NCI-H82 (cell line): ENCODE data around the gene OR4C6.
A peak's percentile ranks its signal among the peaks of the same experiment; 100 is the strongest.

ENCODE experiments used
- DNase-seq: peaks from one replicate; lab custom pipeline; 2025; lab: John Stamatoyannopoulos, UW

OR4C6 gene

GRCh38 chr11:55661901-55662300, at the start of gene OR4C6:
OR4C6 (plus strand) TSS chr11:55662201; CDS start chr11:55665167, 2,966 bp downstream.
- DNase-seq, result no peak

DNA sequence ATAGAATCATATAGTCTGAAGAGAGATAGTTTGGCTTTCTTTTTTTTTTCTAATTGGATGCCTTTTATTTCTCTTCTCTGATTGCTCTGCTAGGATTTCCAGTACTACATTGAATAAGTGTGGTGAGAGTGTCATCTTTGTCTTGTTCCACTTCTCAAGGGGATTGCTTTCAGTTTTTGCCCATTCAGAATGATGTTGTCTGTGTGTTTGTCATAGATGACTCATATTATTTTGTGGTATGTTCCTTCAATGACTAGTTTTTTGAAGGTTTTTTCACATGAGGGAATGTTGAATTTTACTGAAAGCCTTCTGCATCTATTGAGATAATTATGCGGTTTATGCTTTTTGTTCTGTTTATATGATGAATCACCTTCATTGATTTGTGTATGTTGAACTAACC, 37.5 kb upstream of the OR4C6 start:
- no peak for DNase-seq

DNA sequence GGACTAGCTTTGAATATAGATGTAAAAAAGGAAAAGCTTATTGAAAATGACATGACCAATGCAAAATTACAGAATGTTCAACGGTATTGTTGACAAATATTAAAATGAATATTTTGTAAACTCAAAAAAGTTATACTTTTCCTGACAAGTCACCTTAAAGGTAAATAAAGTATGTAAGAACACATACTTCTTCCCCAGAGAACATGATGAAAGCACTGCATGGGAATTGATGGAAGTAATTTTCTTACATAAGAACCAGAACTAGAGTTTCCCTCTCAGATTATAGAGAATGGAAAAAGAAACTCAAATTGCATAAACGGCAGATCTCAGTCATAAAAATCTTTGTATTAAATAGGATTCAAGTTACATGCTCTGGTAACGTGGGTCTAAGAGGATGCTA, 27.2 kb upstream of the OR4C6 start, which contains the start of gene OR4P4:
OR4P4 (plus strand) TSS at position 301 of the 400 bp plus-strand sequence.
- no peak for DNase-seq

DNA sequence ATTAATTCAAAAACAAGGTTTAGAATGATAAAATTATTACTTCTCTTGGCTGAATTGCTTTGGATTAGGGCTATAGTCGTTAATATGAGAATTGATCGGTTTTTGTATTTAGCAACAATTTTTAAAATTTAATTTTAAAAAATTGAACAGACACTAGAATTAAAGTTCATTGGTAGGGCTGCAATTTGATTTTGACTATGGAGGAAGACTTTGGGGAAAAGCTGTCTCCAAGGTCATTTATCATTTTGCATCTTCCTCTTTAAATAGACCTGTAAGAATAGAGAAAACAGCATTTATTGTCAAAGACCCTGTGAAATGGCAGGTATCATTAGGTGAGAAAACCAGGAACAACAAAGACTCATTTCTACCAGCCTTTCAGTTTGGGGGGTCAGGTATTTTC, 14.0 kb upstream of the OR4C6 start, which contains the start of gene OR4S2:
OR4S2 (plus strand) TSS at position 301 of the 400 bp plus-strand sequence. CDS start 2,577 bp downstream, outside the sequence.
- DNase-seq, result no peak

DNA sequence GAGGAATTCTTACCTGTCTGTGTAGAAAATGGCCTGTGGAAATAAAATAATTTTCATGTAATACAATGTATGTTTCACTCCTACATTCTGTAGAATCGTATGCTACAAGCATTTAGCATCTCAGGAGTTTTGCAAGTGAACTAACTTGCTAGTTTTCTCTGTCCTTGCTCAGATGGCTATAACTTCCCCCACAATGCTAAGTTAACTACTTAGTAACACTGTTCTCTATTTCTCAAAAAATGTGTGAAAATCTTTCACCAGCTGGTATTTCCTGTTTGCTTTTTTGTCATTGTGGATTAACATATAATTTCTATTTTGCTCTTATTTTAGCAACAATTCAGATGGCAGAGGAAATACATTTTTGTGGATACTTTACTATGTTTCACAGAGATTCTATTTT, 9.4 kb upstream of the OR4C6 start:
- no peak for DNase-seq

DNA sequence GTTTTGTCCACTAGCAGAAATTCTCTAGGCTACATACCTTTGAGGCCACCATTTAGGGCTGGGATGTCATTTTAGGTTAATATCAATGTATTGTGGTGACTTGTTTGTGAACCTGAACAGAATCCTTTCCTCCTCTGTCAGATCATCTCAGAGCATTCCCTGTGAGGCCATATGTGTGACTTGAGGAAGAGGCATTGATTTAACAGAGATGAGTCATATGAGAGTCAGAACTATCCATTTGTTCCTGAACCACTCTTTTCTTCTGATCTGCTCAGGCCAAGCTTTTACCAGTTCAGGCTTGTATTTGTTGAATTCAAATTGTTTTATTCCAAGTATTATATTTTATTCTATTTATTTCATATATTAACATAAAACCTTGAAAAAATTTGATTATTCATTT, 6.9 kb upstream of the OR4C6 start:
- no peak for DNase-seq

DNA sequence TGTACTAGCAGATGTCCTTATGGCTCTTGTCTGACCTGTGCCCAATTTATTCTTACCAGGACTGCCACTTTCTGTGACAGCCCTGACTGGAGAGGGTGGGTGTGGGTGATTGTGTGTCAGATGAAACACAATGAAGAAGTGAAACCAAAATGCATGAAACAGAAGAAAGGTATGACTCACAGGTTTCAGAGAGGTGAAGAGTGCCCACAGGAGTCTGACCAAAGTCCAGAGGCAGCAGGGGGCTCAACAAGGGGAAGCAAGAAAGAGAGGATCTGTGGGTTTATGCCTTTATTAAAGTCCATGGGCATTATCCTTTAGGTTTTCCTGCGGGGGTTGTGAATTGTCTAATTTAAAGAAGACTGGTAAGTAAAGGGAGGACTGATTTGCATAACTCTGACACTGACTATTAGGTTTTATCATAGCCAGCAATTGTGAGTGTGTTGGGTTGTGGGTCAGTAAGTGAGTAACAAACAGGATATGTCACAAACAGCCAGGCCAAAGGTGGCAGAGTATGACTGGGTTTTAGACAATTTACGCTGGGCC, 3.9 kb upstream of the OR4C6 start:
- no peak for DNase-seq

- no peak for DNase-seq
These were observed 3.4 kb upstream of the OR4C6 start for GRCh38 chr11:55658608-55659007.

DNA sequence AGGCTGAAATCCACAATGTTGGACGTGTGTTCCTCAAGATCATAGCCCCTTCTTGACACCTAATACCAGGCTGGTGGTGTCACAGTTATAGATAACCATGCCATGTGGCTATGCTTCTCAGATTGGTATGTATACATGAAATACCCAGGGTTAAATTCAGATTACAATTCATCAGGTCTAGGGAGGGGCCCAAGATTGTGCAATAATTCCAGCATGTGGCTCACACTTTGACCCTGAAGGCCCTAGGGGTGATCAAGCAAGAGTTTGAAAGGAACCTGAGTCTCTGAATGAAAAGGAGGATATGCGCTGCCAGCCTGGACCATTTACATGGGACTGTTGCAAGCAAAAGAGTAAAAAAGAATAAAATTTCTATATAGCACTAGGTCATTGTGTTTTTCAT, 7.4 kb downstream of the OR4C6 start:
- DNase-seq, result no peak

DNA sequence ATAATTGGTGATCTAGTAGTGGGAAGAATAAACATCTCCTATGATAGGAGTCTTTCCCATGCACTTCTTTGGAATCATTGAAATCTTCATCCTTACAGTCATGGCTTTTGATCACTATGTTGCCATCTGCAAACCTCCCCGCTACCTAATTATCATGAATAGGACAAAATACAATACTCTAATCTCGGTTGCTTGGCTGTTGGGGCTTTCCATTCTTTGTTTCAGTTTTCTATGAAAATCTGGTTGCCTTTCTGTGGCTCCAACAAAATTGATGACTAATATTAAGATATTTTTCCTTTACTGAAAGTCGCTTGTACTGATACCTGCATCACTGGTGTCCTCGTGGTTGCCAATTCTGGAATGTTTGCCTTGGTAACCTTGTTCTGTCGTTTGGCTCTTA, 11.9 kb downstream of the OR4C6 start:
- DNase-seq, result no peak

- no peak for DNase-seq
These were observed 35.8 kb downstream of the OR4C6 start for GRCh38 chr11:55697817-55698216.

DNA sequence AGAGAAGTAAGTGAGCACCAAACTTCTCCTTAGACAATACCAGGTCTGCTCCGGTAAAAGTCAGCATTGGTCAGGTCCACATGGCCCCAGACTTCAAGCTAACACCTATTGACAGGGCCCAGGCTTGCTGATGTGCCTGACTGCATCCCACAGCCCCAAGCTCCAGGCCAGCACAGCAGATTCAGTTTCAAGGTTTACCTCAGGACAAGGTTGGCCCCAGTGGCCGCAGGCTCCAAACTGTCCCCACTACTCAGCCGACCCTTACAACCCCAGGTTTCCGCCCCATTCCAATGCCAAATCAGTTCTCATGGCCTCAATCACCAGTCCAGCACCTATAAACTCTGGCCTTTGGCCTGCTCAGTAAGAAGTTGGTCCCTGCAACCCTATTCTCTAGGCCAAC, 39.4 kb downstream of the OR4C6 start:
- no peak for DNase-seq

DNA sequence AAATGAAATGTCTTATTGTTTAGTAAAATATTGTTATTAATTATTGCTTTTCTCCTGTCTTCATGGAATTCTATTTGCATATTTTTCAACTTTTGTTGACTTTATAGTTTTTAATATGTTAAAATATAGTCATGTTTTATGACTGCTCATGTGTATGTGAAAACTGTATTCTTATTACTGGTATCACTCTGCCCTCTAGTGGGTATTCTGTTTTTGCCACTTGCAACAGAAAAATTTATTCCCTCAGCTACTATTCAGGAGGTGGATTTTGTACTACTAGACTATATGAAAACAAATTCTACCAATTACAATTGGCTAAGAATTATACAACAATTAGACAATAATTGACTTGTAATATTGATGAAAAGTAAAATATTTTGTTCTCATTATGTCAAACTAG, 45.0 kb downstream of the OR4C6 start:
- peak; percentile 53 for DNase-seq

DNA sequence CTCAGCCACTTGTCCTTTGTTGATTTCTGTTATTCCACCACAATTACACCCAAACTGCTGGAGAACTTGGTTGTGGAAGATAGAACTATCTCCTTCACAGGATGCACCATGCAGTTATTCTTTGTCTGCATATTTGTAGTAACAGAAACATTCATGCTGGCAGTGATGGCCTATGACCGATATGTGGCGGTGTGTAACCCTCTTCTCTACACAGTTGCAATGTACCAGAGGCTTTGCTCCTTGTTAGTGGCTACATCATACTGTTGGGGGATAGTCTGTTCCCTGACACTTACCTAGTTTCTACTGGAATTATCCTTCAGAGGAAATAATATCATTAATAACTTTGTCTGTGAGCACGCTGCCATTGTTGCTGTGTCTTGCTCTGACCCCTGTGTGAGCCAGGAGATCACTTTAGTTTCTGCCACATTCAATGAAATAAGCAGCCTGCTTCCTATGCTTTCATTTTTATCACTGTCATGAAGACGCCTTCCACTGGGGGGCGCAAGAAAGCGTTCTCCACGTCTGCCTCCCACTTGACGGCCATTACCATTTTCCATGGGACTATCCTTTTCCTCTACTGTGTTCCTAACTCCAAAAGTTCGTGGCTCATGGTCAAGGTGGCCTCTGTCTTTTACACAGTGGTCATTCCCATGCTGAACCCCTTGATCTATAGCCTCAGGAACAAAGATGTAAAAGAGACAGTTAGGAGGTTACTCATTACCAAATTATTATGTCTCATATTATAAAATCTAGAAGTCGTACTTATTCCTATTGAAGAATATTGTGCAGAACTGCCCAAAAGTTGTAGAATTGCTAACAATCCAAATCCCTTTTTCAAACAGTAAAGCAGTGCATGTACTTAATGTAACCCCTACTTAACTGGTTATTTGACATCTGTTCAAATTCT, 53.2 kb downstream of the OR4C6 start:
- peak; percentile 36 for DNase-seq
